Measurements from ENCODE around the gene ATRNL1.

Gene ATRNL1

DNA sequence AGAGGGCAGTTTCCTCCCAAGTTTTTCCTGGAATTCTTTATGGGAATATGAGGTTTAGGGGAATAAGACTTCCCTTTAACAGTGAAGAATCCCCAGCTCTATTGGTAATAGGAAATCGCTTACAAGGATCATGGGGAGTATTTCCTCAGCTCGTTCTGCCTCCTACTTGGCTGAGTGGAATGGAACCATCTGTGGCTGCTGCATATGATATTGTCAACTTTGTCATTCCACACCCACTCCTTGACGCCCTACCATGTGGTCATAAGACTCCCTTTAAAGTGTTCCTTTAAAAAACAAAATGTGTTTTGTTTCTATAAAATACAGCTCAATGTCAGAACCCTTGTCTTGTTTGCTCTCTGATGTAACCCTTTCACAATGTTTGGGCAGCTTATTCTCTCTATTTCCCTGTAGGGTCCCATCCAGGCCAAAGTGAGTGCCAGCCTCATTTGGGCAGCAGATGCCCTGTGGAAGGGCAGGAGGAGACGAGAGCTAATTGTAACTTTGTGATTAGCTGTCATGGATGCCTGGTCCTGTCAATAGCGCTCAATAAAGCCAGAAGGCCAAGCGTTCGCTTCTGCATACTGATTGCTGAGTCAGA is 33.8 kb upstream of the ATRNL1 start:
- no peaks in the 10 kb centered on the region for H3K4me1 Mint-ChIP-seq (ENCODE audit: low read depth)
- no peak for DNase-seq
- H3K27ac Mint-ChIP-seq = no peak overlapping the region
- H3K4me3 Mint-ChIP-seq = no peak overlapping the region
- H3K27me3 Mint-ChIP-seq = peaks cover 19% of the 10 kb centered on the region
- H3K9me3 Mint-ChIP-seq = no peaks in the 10 kb centered on the region
- H3K36me3 Mint-ChIP-seq (ENCODE audit: low read depth) = no peaks in the 10 kb centered on the region

DNA sequence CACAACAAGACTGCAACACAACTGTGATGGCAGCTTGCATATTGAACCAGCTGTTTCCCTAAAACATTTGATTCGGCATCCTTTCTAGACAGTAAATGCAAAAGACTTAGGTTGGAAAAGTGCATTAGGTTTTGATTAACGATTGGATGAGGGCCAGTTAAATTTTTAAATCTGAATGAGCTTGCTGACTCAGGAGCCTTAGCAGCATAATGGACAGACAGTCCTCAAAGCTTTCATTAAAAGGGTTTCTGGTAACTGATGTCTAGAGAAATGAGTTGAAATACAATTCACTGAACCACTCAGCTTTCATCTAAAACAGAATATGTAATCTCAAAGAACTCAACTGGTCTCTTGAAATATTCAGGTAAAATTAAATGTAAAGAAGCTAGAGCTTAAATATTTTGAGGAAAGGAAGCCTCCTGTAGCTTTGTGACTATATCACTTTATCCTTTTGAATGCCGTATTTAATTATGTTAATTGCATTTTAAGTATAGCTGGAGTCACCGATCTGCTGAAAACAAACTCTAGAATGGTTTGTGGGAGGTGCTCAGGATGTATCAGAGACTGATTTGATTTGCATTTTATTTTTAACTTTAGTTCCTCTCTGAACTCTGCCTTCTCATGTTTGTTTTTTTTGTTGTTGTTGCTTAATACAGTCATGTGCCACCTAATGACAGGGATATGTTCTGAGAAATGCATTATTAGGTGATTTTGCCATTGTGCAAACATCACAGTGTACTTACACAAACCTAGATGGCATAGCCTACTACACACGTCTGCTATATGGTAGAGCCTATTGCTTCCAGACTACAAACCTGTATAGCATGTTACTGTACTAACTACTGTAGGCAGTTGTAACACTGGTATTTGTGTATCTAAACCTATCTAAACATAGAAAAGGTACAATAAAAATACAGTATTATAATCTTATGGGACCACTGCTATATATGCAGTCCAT is 29.2 kb upstream of the ATRNL1 start:
- Mint-ChIP-seq H3K4me1 (ENCODE audit: low read depth) (no peaks in the 10 kb centered on the region), H3K27me3 (peaks cover 31% of the 10 kb centered on the region), H3K4me3 (no peak overlapping the region), H3K36me3 (ENCODE audit: low read depth) (no peaks in the 10 kb centered on the region), H3K27ac (no peak overlapping the region), H3K9me3 (no peaks in the 10 kb centered on the region)
- no peak for DNase-seq

DNA sequence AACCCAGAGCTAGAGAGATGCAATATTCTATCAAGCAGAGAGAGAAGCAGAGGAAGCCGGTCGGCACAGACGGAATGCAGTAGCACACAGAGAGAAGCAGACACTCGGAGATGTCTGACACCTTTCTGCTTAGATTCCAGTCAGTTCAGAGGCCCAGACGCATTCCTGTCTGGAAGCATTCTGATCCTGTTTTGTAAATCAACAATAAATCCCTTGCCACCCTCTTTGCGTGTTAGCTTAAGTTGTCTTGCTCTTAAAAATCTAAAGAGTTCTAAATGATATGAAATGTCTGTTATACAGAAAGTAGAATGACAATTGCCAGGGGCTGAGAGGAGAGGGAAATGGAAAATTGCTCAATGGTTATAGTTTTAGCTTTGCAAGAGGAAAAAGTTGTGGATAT is 27.4 kb upstream of the ATRNL1 start:
- Mint-ChIP-seq H3K27ac (no peak overlapping the region), H3K9me3 (no peaks in the 10 kb centered on the region), H3K4me3 (no peak overlapping the region), H3K4me1 (ENCODE audit: low read depth) (no peaks in the 10 kb centered on the region), H3K36me3 (ENCODE audit: low read depth) (no peaks in the 10 kb centered on the region), H3K27me3 (peaks cover 38% of the 10 kb centered on the region)
- DNase-seq = no peak

DNA sequence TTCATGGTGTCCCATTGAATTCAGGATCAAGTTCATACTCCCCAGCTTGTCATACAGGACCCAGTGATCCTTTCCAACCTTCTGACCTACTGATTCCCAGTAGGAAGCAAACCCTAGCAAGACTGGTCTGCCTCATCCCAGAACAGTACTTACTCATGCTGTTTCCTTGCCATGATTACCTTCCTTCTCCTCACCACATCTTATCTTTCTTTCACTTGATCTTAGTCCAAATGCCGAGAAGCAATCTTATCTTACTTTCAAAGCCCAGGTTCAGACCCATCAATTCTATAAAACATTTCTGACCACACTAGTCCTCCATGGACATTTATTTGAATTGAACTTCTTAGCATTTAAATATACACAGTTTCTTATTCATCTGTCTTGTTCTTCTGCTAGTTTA is 26.6 kb upstream of the ATRNL1 start:
- Mint-ChIP-seq H3K4me3 (no peak overlapping the region), H3K27ac (no peak overlapping the region), H3K9me3 (no peaks in the 10 kb centered on the region), H3K27me3 (peaks cover 36% of the 10 kb centered on the region), H3K36me3 (ENCODE audit: low read depth) (no peaks in the 10 kb centered on the region), H3K4me1 (ENCODE audit: low read depth) (no peaks in the 10 kb centered on the region)
- no peak for DNase-seq

DNA sequence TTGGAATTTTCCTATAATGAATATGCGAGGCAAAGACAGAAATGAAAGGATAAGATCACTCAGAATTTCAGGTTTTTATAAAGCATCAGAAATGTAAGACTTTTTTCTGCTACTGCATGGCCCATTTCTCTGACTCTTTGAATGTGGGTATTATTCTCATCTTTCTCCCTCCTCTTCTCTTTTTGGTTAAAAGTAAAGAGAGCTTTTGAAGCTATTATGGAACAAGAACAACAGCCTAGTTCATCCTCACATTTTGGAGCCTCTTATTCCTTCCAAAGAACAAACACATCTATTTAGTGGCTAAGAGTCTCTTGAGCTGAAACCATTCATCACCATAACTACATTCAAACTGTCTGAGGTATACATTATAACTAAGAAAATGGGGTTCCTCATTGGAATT is 19.4 kb upstream of the ATRNL1 start:
- DNase-seq = no peak
- H3K27ac Mint-ChIP-seq = no peak overlapping the region

DNA sequence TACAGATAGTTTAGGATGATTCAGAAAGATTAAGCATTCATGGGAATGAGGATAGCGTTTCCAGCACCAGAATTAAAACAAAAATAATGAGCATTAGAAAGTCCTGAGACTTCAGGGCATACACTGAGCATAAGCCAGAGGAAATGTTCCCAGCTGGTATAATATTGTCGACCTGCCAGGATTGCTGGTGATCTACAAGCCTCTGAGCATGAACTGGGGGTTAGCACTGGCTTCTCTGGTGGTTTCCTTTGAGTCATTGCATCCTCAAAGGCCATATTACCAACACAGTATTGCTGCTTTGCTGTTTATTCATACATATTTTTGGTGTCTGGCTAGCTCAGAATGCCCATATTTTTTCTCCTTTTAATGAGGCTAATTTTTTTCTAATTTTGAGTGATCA is 10.7 kb upstream of the ATRNL1 start:
- Mint-ChIP-seq H3K4me1 (ENCODE audit: low read depth) (no peaks in the 10 kb centered on the region), H3K36me3 (ENCODE audit: low read depth) (no peaks in the 10 kb centered on the region), H3K4me3 (no peak overlapping the region), H3K9me3 (peaks cover 3% of the 10 kb centered on the region), H3K27me3 (peaks cover 24% of the 10 kb centered on the region), H3K27ac (no peak overlapping the region)
- no peak for DNase-seq

More for the DNA sequence above, 19.4 kb upstream of the ATRNL1 start:
- H3K9me3 Mint-ChIP-seq = no peaks in the 10 kb centered on the region
- H3K27me3 Mint-ChIP-seq = peaks cover 22% of the 10 kb centered on the region
- no peaks in the 10 kb centered on the region for H3K36me3 Mint-ChIP-seq (ENCODE audit: low read depth)
- no peak overlapping the region for H3K4me3 Mint-ChIP-seq
- H3K4me1 Mint-ChIP-seq (ENCODE audit: low read depth) = no peaks in the 10 kb centered on the region

DNA sequence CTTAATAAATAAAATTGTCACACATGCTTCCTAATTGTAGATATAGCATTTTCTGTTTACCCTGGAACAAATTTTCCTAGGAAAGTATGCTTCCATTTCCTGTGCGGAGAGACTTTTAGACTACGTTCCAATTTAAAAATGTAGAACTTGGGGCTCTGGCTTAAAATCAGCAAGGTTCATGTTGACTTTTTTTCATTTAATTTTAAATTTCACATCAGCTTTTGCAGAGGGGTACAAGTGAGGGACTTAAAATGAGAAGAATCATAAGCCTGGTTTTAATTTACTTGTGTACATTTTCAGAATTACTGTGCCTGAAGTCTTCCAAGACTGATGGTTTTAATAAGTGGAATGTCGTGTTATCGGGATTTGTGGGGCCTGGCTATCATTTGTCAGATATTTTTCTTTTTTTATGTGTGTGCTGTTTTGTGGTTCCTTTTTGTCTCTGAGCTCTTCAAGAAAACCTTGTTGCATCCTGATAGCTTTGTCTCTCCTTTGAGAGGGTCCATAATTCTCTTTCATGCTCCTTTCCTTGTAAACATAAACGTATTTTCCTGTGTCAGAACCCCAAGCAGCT is 8.8 kb upstream of the ATRNL1 start:
- peaks cover 27% of the 10 kb centered on the region for H3K27me3 Mint-ChIP-seq
- H3K4me1 Mint-ChIP-seq (ENCODE audit: low read depth) = no peaks in the 10 kb centered on the region
- DNase-seq = no peak

DNA sequence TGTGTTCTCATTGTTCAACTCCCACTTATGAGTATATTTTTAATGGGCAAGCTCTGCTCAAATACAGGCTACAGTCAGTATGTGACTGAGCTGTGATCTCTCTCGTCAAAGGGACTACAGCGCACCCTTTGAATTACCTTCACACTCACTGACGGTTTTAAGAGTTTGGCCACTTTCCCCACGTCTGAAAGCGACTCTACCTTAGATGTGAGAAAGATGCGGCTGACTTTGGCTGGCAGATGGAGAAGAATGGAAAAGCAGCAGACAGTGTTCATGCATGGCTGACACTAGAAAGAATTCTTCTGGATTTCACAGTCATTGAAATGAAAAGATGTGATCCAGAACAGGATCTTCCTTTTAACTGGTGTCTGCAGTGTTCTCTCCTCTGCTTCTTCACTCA is 2.0 kb upstream of the ATRNL1 start:
- Mint-ChIP-seq H3K4me1 (ENCODE audit: low read depth) (peaks cover 9% of the 10 kb centered on the region), H3K27me3 (peaks cover 58% of the 10 kb centered on the region), H3K4me3 (no peak overlapping the region), H3K36me3 (ENCODE audit: low read depth) (no peaks in the 10 kb centered on the region), H3K27ac (no peak overlapping the region), H3K9me3 (peaks cover 3% of the 10 kb centered on the region)
- DNase-seq = no peak

More for the DNA sequence above, 8.8 kb upstream of the ATRNL1 start:
- no peak overlapping the region for H3K27ac Mint-ChIP-seq
- H3K9me3 Mint-ChIP-seq = peaks cover 3% of the 10 kb centered on the region
- no peak overlapping the region for H3K4me3 Mint-ChIP-seq
- H3K36me3 Mint-ChIP-seq (ENCODE audit: low read depth) = no peaks in the 10 kb centered on the region

DNA sequence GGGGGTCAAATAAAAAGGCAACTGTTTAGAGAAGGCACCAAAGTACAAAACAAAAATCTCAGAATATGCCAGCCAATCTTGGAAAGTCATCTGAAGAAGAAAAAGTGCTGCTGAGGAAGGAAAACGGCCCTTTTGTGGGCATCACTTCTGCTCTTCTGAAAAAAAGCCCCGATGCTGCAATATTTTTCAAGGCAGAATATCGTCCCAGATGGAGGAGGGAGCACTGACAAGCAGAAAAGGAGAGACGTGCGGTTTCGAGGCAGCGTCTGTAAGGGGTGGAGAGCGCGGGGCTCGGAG is 959 bp upstream of the ATRNL1 start:
- peaks cover 59% of the 10 kb centered on the region for H3K27me3 Mint-ChIP-seq
- DNase-seq = no peak

DNA sequence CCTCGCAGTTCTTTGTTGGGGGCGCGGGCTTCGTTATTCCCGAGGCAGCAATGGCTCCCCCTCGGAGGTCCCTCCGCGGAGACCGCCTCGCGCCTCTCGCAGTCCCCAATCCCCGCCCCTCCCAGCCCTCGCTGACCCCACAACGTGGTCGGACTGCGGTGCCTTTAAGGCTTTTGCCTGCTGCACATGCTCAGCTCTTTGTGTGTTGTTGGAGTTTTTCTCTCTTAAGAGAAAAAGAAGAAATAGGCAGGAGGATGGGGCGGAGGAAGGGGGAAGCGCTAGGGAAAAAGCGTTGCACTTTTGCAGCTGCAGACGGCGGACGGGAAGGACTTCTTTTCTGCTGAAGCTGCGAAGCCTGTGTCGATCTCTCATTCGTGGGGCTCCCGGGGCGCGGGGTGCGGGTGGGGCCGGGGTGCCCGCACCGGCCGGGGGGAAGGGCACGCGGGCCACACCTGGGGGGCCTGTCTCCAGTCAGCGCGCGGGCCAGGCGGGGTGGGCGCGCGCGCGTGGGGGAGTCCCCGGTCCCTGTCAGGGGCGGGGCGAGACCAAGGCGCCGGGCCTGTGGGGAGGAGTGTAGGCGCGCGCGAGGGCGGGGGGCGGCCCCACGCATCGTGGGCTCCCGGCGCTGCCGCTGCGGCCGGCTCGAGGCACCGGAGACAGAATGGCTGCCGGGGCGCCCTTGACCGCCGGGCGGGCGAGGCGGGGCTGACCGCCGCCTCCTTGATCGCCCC is 445 bp upstream of the ATRNL1 start:
- Mint-ChIP-seq H3K36me3 (ENCODE audit: low read depth) (no peaks in the 10 kb centered on the region), H3K4me1 (ENCODE audit: low read depth) (peaks cover 9% of the 10 kb centered on the region), H3K27ac (no peak overlapping the region), H3K9me3 (no peaks in the 10 kb centered on the region), H3K4me3 (peak overlapping the region; percentile 67), H3K27me3 (peaks cover 61% of the 10 kb centered on the region)
- DNase-seq = peak; percentile 48

More for the DNA sequence above, 959 bp upstream of the ATRNL1 start:
- Mint-ChIP-seq H3K36me3 (ENCODE audit: low read depth) (no peaks in the 10 kb centered on the region), H3K4me3 (peak overlapping the region; percentile 67), H3K4me1 (ENCODE audit: low read depth) (peaks cover 9% of the 10 kb centered on the region), H3K9me3 (peaks cover 2% of the 10 kb centered on the region), H3K27ac (no peak overlapping the region)

DNA sequence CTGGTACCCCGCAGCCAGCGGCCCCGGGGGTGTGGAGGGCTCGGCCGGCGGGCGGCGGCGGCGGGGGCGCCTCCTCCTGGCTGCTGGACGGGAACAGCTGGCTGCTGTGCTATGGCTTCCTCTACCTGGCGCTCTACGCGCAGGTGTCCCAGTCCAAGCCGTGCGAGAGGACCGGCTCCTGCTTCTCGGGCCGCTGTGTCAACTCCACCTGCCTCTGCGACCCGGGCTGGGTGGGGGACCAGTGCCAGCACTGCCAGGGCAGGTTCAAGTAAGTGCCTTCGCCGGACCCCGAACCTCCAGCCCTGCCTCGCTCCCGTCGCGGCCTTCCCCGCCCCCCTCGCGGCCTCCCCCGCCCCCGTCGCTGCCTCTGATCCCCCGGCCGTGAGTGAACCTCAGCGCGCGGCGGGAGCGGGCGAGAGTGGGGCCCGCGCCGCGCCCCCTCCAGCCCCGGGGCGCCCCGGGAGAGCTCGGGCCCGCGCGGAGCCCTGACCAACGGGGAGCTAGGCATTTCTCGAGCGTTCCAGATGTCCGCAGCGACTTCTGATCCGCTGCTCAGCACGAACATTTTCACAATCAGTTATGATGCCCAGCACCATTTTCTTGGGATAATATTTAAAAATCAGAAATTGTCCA is 727 bp downstream of the ATRNL1 start:
- Mint-ChIP-seq H3K27ac (no peak overlapping the region), H3K4me3 (peak overlapping the region; percentile 43), H3K4me1 (ENCODE audit: low read depth) (peaks cover 9% of the 10 kb centered on the region), H3K36me3 (ENCODE audit: low read depth) (no peaks in the 10 kb centered on the region), H3K9me3 (no peaks in the 10 kb centered on the region), H3K27me3 (peaks cover 57% of the 10 kb centered on the region)
- no peak for DNase-seq

DNA sequence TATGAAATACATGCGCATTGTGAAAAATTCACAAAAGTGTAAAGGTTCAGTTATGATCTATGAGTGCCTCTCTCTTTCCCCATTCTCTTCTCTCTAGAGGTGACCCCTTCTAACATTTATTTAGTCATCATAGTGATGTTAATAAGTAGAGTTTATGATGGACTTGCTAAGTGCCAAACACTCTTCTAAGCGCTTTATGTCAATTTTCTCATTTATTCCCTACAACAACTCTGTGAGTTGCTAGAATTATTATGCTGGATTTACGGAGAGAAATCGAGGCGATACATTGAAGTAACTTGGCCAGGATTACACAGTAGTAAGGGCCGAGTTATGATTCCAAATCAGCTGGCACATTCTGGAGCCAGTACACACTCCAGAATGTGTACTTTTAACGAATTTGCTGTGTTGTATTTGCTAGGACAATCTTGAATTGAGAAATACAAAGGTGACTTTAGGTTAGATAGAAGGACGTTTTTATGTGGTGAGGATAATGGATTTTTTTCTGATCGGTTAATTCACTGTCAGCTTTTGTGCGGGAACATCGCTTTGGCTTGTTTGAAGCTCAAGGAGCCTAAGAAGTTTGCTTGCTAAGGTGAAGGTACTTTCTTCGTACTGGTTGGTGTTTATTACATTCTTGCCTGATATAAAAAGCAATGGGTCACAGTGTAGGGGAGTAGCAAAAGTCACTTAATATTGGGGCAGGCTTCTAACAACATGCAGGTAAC is 1.4 kb downstream of the ATRNL1 start:
- Mint-ChIP-seq H3K27ac (no peak overlapping the region), H3K27me3 (peaks cover 54% of the 10 kb centered on the region), H3K9me3 (no peaks in the 10 kb centered on the region), H3K4me3 (peak overlapping the region; percentile 28), H3K36me3 (ENCODE audit: low read depth) (no peaks in the 10 kb centered on the region), H3K4me1 (ENCODE audit: low read depth) (peaks cover 9% of the 10 kb centered on the region)
- DNase-seq = no peak

DNA sequence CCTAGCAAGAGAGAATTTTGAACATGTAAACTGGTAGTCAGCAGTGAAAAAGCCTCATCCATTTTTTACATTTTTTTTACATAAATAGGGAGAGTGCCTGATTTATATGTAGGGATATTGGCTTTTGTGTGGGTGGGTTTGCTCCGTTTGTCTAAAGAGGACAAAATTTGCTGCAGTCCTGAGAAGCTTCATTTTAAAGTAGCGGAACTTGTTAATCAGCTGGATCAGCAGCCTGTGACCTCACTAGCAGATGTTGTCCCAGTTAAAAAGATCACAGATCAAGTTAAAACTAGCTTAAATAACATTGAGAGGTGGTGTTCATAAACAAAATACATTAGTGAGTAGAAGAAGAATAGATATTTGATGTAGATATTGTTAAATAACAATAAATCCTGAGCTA is 2.6 kb downstream of the ATRNL1 start:
- Mint-ChIP-seq H3K27me3 (peaks cover 57% of the 10 kb centered on the region), H3K4me3 (no peak overlapping the region), H3K27ac (no peak overlapping the region), H3K9me3 (no peaks in the 10 kb centered on the region), H3K36me3 (ENCODE audit: low read depth) (no peaks in the 10 kb centered on the region), H3K4me1 (ENCODE audit: low read depth) (peaks cover 9% of the 10 kb centered on the region)
- no peak for DNase-seq

DNA sequence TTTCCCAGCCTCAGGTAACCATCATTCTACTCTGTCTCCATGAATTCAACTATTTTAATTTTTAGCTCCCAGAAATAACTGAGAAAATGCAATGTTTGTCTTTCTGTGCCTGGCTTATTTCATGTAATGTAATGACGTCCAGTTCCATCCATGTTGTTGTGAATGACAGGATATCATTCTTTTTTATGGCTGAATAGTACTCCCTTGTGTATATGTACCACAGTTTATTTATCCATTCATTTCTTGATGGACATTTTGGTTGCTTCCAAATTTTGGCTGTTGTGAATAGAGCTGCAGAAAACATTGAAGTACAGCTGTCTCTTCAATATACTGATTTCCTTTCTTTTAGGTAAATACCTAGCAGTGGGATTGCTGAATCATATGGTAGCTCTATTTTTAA is 10.5 kb downstream of the ATRNL1 start:
- Mint-ChIP-seq H3K36me3 (ENCODE audit: low read depth) (no peaks in the 10 kb centered on the region), H3K27me3 (peaks cover 43% of the 10 kb centered on the region), H3K4me3 (no peak overlapping the region), H3K9me3 (peaks cover 13% of the 10 kb centered on the region), H3K27ac (no peak overlapping the region), H3K4me1 (ENCODE audit: low read depth) (no peaks in the 10 kb centered on the region)
- DNase-seq = no peak
